H1 (cell line): ENCODE measurements around the gene LRTM2. TPM values are rescaled to one million over a fixed set of nuclear protein-coding genes. Genes with fewer than 3 reads are reported as not detected.

ENCODE experiments used
- ATF3 ChIP-seq: IDR thresholded peaks from 2 replicates; pipeline ENCODE4 v1.6.1; 2011; ENCODE audit warnings: low read depth, mild to moderate bottlenecking, low read length; ENCODE audit not compliant: insufficient read depth
- BCL11A ChIP-seq, 2 experiments: IDR thresholded peaks; one replicate each; pipeline ENCODE4 v1.6.1; 2011; ENCODE audit warnings: low read depth in 2 of 2, low read length in 2 of 2, mild to moderate bottlenecking in 2 of 2
- CTBP2 ChIP-seq: IDR thresholded peaks from 2 replicates; pipeline ENCODE4 v1.7.0; 2011; ENCODE audit warnings: borderline replicate concordance, mild to moderate bottlenecking, moderate library complexity, mixed read lengths, low read length; ENCODE audit not compliant: insufficient read depth, insufficient read length
- EP300 ChIP-seq, 2 experiments: IDR thresholded peaks; 1 replicate in 1 of 2; 2 replicates in 1 of 2; pipeline ENCODE4 v1.6.1; 2011 to 2012; ENCODE audit warnings: low read depth in 2 of 2, low read length in 2 of 2, mild to moderate bottlenecking in 2 of 2, borderline replicate concordance in 1 of 2, inconsistent platforms in 1 of 2, moderate library complexity in 1 of 2
- KDM4A ChIP-seq: IDR thresholded peaks from one replicate; pipeline ENCODE4 v1.7.1; 2012; ENCODE audit warnings: low read depth, mild to moderate bottlenecking, moderate library complexity, low read length, inconsistent platforms; ENCODE audit not compliant: severe bottlenecking
- POLR2A ChIP-seq, 2 experiments: IDR thresholded peaks; 1 replicate in 1 of 2; 2 replicates in 1 of 2; pipeline ENCODE4 v1.6.1; 2011; ENCODE audit warnings: low read depth in 2 of 2, low read length in 2 of 2, mild to moderate bottlenecking in 2 of 2; ENCODE audit errors: control extremely low read depth in 1 of 2
- TBP ChIP-seq: IDR thresholded peaks from 2 replicates; pipeline ENCODE4 v1.6.1; 2011; ENCODE audit warnings: low read depth, low read length, improper control_type of control experiment
- ZNF274 ChIP-seq: IDR thresholded peaks from 2 replicates; pipeline ENCODE4 v1.7.0; 2012; ENCODE audit warnings: low read length, borderline replicate concordance; ENCODE audit errors: extremely low read depth
- polyA plus RNA-seq, 7 experiments: library from polyadenylated mRNA; depleted of rRNA in 3 of 7; stranded (reverse) in 5 of 7; unstranded in 2 of 7; fragments of >200 nt in 5 of 7; fragments of 200-250 nt in 2 of 7; gene quantifications; 1 replicate in 5 of 7; 2 replicates in 1 of 7; 4 replicates in 1 of 7; pipeline versions ENCODE4 v1.2.1 to v1.2.3, GENCODE V29; 2011 to 2013; ENCODE audit warnings: missing spikeins in 2 of 7, mixed read lengths in 2 of 7
- total RNA-seq: library from RNA; stranded (reverse); fragmentation: NEBNext Ultra II Directional; extraction: Animal tissue kit (Norgen Biotek cat#: 25700); gene quantifications from 2 replicates; pipeline ENCODE4 v1.2.1, GENCODE V29; 2021
- TF ChIP-seq, protein P1 (sequence below): fragments of 300-600 bp; sonication (generic); IDR thresholded peaks from 2 replicates; pipeline ENCODE4 v1.7.1; 2012; ENCODE audit warnings: low read length, moderate library complexity, mild to moderate bottlenecking, inconsistent platforms; ENCODE audit not compliant: insufficient replicate concordance

The LRTM2 gene
- total and polyA plus RNA-seq, 2 of the 8 experiments (the other 6 are each of a cell fraction or from before 2014, with no cell fraction given) = 0.06 TPM; not detected in 1

GRCh38 chr12:1857086-1857485 is 36.7 kb downstream of the LRTM2 start (continued):
- TF ChIP-seq, protein P1, sequence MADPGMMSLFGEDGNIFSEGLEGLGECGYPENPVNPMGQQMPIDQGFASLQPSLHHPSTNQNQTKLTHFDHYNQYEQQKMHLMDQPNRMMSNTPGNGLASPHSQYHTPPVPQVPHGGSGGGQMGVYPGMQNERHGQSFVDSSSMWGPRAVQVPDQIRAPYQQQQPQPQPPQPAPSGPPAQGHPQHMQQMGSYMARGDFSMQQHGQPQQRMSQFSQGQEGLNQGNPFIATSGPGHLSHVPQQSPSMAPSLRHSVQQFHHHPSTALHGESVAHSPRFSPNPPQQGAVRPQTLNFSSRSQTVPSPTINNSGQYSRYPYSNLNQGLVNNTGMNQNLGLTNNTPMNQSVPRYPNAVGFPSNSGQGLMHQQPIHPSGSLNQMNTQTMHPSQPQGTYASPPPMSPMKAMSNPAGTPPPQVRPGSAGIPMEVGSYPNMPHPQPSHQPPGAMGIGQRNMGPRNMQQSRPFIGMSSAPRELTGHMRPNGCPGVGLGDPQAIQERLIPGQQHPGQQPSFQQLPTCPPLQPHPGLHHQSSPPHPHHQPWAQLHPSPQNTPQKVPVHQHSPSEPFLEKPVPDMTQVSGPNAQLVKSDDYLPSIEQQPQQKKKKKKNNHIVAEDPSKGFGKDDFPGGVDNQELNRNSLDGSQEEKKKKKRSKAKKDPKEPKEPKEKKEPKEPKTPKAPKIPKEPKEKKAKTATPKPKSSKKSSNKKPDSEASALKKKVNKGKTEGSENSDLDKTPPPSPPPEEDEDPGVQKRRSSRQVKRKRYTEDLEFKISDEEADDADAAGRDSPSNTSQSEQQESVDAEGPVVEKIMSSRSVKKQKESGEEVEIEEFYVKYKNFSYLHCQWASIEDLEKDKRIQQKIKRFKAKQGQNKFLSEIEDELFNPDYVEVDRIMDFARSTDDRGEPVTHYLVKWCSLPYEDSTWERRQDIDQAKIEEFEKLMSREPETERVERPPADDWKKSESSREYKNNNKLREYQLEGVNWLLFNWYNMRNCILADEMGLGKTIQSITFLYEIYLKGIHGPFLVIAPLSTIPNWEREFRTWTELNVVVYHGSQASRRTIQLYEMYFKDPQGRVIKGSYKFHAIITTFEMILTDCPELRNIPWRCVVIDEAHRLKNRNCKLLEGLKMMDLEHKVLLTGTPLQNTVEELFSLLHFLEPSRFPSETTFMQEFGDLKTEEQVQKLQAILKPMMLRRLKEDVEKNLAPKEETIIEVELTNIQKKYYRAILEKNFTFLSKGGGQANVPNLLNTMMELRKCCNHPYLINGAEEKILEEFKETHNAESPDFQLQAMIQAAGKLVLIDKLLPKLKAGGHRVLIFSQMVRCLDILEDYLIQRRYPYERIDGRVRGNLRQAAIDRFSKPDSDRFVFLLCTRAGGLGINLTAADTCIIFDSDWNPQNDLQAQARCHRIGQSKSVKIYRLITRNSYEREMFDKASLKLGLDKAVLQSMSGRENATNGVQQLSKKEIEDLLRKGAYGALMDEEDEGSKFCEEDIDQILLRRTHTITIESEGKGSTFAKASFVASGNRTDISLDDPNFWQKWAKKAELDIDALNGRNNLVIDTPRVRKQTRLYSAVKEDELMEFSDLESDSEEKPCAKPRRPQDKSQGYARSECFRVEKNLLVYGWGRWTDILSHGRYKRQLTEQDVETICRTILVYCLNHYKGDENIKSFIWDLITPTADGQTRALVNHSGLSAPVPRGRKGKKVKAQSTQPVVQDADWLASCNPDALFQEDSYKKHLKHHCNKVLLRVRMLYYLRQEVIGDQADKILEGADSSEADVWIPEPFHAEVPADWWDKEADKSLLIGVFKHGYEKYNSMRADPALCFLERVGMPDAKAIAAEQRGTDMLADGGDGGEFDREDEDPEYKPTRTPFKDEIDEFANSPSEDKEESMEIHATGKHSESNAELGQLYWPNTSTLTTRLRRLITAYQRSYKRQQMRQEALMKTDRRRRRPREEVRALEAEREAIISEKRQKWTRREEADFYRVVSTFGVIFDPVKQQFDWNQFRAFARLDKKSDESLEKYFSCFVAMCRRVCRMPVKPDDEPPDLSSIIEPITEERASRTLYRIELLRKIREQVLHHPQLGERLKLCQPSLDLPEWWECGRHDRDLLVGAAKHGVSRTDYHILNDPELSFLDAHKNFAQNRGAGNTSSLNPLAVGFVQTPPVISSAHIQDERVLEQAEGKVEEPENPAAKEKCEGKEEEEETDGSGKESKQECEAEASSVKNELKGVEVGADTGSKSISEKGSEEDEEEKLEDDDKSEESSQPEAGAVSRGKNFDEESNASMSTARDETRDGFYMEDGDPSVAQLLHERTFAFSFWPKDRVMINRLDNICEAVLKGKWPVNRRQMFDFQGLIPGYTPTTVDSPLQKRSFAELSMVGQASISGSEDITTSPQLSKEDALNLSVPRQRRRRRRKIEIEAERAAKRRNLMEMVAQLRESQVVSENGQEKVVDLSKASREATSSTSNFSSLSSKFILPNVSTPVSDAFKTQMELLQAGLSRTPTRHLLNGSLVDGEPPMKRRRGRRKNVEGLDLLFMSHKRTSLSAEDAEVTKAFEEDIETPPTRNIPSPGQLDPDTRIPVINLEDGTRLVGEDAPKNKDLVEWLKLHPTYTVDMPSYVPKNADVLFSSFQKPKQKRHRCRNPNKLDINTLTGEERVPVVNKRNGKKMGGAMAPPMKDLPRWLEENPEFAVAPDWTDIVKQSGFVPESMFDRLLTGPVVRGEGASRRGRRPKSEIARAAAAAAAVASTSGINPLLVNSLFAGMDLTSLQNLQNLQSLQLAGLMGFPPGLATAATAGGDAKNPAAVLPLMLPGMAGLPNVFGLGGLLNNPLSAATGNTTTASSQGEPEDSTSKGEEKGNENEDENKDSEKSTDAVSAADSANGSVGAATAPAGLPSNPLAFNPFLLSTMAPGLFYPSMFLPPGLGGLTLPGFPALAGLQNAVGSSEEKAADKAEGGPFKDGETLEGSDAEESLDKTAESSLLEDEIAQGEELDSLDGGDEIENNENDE = no peak
- TF ChIP-seq BCL11A (IDR thresholded peaks at IDR 0.05; ENCODE audit: low read depth in 2 of 2, low read length in 2 of 2) (no peak), EP300 (IDR thresholded peaks at IDR 0.05; ENCODE audit: borderline replicate concordance in 1 of 2, low read depth in 2 of 2, low read length in 2 of 2) (no peak), ATF3 (no peak), KDM4A (no peak), ZNF274 (no peak), TBP (no peak), CTBP2 (no peak), POLR2A (IDR thresholded peaks at IDR 0.05; ENCODE audit: control extremely low read depth in 1 of 2, low read depth in 2 of 2, low read length in 2 of 2) (no peak)
